ENCODE results near the gene MAP1A.

The MAP1A gene

DNA sequence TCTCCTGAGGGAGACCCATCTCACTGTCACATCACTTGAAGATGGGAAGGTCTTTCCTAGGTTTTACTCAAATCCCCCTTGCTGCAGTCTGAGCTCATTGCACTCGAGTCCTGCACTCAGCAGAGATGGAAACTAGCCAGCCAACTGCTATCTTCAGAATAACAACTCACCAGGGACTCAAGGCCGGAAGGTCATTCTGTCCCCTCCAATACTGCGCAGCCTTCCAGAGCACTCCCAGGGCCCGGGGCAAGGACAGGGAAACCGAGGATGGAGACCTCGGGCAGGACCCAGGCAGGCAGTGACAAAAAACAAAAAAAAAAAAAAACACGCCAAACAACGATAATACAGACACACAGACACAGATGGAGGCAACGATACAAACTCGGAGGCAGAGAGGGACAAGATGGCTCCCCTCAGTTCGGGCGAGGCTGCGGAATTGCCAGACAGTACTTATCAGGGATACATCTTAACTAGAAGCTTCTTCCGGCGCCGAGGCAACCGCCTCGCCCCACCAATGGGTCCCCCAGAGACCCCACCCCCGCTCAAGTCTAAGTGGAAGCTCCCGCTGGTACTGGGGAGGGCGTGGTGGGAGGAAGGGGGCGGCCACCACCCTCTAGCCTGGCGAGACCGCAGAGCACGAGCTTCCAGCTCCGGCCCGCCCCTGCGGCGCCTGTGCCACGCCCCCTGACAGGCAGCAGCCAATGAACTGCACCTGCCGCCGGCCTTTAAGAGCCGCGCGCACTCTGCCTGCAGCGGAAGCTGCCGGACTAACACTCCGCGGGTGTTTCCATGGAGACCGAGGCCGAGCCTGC, 7.0 kb upstream of the MAP1A start:
- Histone ChIP-seq H3K4me2 (ENCODE audit: low read depth, low read length) (peak overlapping the region; percentile 94), H3K27me3 (replicated peaks; ENCODE audit: insufficient read depth, low read length) (peaks cover 12% of the 10 kb centered on the region), H2AFZ (ENCODE audit: low read length) (peak overlapping the region; percentile 90), H3K9ac (ENCODE audit: low read length) (peak overlapping the region; percentile 53), H3K36me3 (replicated peaks; ENCODE audit: insufficient read depth, low read length) (no peaks in the 10 kb centered on the region), H3K9me2 (replicated peaks; ENCODE audit: insufficient read depth, low read length) (no peaks in the 10 kb centered on the region), H3K79me2 (ENCODE audit: low read length) (no peaks in the 10 kb centered on the region), H4K20me1 (ENCODE audit: insufficient read depth, low read length) (no peaks in the 10 kb centered on the region), H3K4me3 (ENCODE audit: low read length) (peak overlapping the region; percentile 66), H3K27ac (ENCODE audit: low read length) (peak overlapping the region; percentile 26; the same call in 1 of the 2 replicates), H3K9me3 (replicated peaks; ENCODE audit: insufficient read depth, low read length) (no peaks in the 10 kb centered on the region), H3F3A (ENCODE audit: insufficient read depth, low read length) (no peaks in the 10 kb centered on the region), H3K4me1 (ENCODE audit: low read length) (peaks cover 7% of the 10 kb centered on the region)
- TF ChIP-seq EZH2phosphoT487 (IDR thresholded peaks at IDR 0.05; ENCODE audit: low read length) (no peak), EZH2 (optimal IDR thresholded peaks at IDR 0.05; ENCODE audit: low read depth, low read length) (no peak)
- TF ChIP-seq, protein P1, sequence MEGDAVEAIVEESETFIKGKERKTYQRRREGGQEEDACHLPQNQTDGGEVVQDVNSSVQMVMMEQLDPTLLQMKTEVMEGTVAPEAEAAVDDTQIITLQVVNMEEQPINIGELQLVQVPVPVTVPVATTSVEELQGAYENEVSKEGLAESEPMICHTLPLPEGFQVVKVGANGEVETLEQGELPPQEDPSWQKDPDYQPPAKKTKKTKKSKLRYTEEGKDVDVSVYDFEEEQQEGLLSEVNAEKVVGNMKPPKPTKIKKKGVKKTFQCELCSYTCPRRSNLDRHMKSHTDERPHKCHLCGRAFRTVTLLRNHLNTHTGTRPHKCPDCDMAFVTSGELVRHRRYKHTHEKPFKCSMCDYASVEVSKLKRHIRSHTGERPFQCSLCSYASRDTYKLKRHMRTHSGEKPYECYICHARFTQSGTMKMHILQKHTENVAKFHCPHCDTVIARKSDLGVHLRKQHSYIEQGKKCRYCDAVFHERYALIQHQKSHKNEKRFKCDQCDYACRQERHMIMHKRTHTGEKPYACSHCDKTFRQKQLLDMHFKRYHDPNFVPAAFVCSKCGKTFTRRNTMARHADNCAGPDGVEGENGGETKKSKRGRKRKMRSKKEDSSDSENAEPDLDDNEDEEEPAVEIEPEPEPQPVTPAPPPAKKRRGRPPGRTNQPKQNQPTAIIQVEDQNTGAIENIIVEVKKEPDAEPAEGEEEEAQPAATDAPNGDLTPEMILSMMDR (IDR thresholded peaks at IDR 0.05; ENCODE audit: low read length), result no peak
- peak; percentile 100 for DNase-seq

GRCh38 chr15:43511012-43511885, 6.2 kb upstream of the MAP1A start:
- H2AFZ ChIP-seq (ENCODE audit: low read length), result peak overlapping the region; percentile 66
- peak overlapping the region; percentile 66 for H3K4me3 ChIP-seq (ENCODE audit: low read length)
- peaks cover 7% of the 10 kb centered on the region for H3K4me1 ChIP-seq (ENCODE audit: low read length)
- no peak for DNase-seq
- H3K4me2 ChIP-seq (ENCODE audit: low read depth, low read length), result peak overlapping the region; percentile 91
- H3K36me3 ChIP-seq (replicated peaks; ENCODE audit: insufficient read depth, low read length), result no peaks in the 10 kb centered on the region
- no peaks in the 10 kb centered on the region for H3K79me2 ChIP-seq (ENCODE audit: low read length)
- no peaks in the 10 kb centered on the region for H4K20me1 ChIP-seq (ENCODE audit: insufficient read depth, low read length)
- H3K9me3 ChIP-seq (replicated peaks; ENCODE audit: insufficient read depth, low read length), result no peaks in the 10 kb centered on the region
- H3K9ac ChIP-seq (ENCODE audit: low read length), result peak overlapping the region; percentile 36; the same call in 1 of the 2 replicates
- no peaks in the 10 kb centered on the region for H3K9me2 ChIP-seq (replicated peaks; ENCODE audit: insufficient read depth, low read length)
- TF ChIP-seq EZH2 (optimal IDR thresholded peaks at IDR 0.05; ENCODE audit: low read depth, low read length) (no peak), EZH2phosphoT487 (IDR thresholded peaks at IDR 0.05; ENCODE audit: low read length) (no peak)
- TF ChIP-seq, protein P1 (IDR thresholded peaks at IDR 0.05; ENCODE audit: low read length), result peak; percentile 29; the same call in 1 of the 2 replicates
- H3K27me3 ChIP-seq (replicated peaks; ENCODE audit: insufficient read depth, low read length), result peaks cover 12% of the 10 kb centered on the region
- no peaks in the 10 kb centered on the region for H3F3A ChIP-seq (ENCODE audit: insufficient read depth, low read length)
- H3K27ac ChIP-seq (ENCODE audit: low read length), result no peak overlapping the region

DNA sequence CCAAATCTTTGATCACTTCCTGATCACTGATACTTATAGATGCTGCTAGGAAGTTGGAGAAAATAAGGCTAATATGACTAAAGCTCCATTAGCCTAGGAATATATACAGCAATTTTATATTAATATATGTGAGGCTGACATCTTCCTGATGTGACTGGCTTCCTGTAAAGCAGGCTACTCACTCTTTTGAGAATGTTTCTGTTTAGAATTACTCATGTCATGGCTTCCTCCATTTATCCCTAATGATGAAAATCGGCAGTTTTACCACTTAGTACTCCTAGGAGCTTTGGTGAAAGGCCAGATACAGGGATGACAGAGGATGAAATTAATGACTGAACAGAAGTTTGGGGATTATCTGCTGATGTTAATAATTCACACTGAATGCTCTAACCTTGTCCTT, 3.9 kb upstream of the MAP1A start:
- no peak for DNase-seq
- Histone ChIP-seq H3K9ac (ENCODE audit: low read length) (no peak overlapping the region), H3K79me2 (ENCODE audit: low read length) (no peaks in the 10 kb centered on the region), H3K27ac (ENCODE audit: low read length) (no peak overlapping the region), H3F3A (ENCODE audit: insufficient read depth, low read length) (no peaks in the 10 kb centered on the region), H3K9me3 (replicated peaks; ENCODE audit: insufficient read depth, low read length) (no peaks in the 10 kb centered on the region), H3K36me3 (replicated peaks; ENCODE audit: insufficient read depth, low read length) (no peaks in the 10 kb centered on the region), H3K27me3 (replicated peaks; ENCODE audit: insufficient read depth, low read length) (peaks cover 12% of the 10 kb centered on the region), H3K4me2 (ENCODE audit: low read depth, low read length) (no peak overlapping the region), H4K20me1 (ENCODE audit: insufficient read depth, low read length) (no peaks in the 10 kb centered on the region), H3K4me1 (ENCODE audit: low read length) (peaks cover 7% of the 10 kb centered on the region), H3K4me3 (ENCODE audit: low read length) (no peak overlapping the region), H2AFZ (ENCODE audit: low read length) (no peak overlapping the region), H3K9me2 (replicated peaks; ENCODE audit: insufficient read depth, low read length) (no peaks in the 10 kb centered on the region)
- TF ChIP-seq EZH2phosphoT487 (IDR thresholded peaks at IDR 0.05; ENCODE audit: low read length) (no peak), EZH2 (optimal IDR thresholded peaks at IDR 0.05; ENCODE audit: low read depth, low read length) (no peak)
- TF ChIP-seq, protein P1 (IDR thresholded peaks at IDR 0.05; ENCODE audit: low read length), result no peak
